GM13977 (cell line): ENCODE measurements around the gene TP53INP2.
"Not testable (repeated sequence)": the region's sequence is repeated elsewhere in the genome, so short reads cannot be mapped to it uniquely, and the experiment has no call there.

Source experiments
- DNase-seq: peaks from one replicate; pipeline ENCODE4 v3.0.0; 2012; ENCODE audit warnings: low spot score
- in situ Hi-C: fragments of 300-500 bp; cut with MboI; formaldehyde crosslinking; loops from one replicate; pipeline ENCODE4 v1.12.0; 2022; ENCODE audit warnings: low sequenced_read_pairs, low pct_unique_long_range_greater_than_20kb, mixed read lengths, inconsistent platforms; ENCODE audit not compliant: unreplicated experiment
- TF ChIP-seq, protein P1 (sequence below): IDR thresholded peaks from 2 replicates; pipeline ENCODE4 v1.5.1; 2012; ENCODE audit warnings: mild to moderate bottlenecking, control low read depth; ENCODE audit not compliant: insufficient read depth; ENCODE audit errors: extremely low read depth, missing control alignments

Gene TP53INP2

DNA sequence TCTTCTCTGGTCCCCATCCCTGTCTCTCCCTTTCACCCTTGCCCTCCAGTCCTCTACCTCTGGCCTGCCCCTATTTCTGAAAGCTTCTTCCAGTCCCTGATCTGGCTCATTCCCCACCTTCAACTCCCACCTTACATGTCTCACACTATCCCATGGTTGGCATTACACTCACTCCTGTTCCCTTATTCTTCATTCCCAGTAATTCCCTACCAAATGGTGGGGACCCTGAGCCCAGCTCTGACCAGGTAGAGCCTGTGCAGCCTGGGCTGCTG is 6.4 kb downstream of the TP53INP2 start:
- no peak for DNase-seq
- in situ Hi-C loops: loop anchor here (25.0 kb wide), 1 partner anchor 398 kb away; the partner anchor contains the start of gene AHCY
- TF ChIP-seq, protein P1, sequence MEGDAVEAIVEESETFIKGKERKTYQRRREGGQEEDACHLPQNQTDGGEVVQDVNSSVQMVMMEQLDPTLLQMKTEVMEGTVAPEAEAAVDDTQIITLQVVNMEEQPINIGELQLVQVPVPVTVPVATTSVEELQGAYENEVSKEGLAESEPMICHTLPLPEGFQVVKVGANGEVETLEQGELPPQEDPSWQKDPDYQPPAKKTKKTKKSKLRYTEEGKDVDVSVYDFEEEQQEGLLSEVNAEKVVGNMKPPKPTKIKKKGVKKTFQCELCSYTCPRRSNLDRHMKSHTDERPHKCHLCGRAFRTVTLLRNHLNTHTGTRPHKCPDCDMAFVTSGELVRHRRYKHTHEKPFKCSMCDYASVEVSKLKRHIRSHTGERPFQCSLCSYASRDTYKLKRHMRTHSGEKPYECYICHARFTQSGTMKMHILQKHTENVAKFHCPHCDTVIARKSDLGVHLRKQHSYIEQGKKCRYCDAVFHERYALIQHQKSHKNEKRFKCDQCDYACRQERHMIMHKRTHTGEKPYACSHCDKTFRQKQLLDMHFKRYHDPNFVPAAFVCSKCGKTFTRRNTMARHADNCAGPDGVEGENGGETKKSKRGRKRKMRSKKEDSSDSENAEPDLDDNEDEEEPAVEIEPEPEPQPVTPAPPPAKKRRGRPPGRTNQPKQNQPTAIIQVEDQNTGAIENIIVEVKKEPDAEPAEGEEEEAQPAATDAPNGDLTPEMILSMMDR: no peak

DNA sequence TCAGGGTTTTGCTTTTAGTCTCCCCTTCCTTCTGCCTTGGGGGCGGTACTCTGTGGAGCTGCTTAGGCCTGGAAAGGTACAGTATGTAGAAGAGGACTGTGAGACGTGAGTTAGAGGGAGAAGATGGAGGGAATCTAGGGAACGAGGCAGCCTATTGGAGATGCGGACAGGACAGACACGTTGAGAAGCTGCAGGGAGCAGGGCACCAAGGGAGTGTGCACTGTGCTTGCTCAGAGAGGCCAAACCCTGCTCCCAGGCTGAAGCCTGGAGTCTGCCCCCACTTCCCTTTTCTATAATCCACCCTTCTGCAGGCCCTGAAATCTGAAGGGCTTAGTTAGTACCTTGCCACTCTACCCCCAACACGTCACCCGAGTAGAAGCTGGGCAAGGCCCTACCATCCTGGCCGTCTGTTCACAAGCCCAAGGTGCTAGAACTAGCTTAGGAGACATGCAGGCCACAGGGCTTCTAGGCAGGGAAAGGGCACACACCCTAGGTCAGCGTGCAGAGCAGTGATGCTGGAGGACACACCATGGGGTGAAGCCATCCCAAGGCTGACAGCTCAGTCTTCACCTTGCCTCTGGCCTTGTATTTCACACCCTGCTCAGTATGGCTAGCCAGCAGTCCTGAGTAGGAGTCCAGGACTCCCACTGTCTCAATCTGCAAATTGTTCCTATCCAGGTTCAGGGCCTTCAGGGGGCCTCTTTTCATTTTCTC is 6.9 kb downstream of the TP53INP2 start:
- no peak for DNase-seq
- TF ChIP-seq, protein P1: no peak
- in situ Hi-C loops: loop anchor here (25.0 kb wide), 1 partner anchor 399 kb away; the partner anchor contains the start of gene AHCY

DNA sequence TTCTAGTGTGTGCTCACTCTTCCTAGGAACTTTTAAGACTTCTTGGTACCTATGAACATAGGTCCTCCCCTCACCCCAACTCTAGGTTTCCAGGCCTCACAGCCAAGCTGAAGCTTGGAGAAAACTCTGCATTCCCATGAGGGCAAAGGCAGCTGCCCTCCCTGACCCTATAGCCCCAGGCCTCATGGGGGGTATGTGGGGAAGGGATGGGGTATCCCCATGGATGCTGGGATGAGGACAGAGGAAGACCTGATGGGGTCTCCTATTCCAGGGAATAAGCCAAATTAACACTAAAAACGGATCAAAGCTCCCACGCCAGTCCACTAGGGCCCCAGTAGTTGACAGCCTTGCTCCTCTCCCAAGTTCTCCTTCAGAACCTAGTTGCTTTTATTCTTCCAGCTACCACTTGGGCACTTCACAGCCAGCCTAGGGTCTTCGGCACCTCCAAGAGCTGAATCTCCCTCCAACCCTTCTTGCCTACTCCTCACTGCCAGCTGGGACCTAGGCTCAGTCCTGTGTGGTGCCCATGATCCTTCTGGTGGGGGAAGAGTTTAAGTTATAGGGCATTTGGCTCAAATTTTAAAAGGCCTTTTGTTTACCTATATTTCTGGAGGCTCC is 7.8 kb downstream of the TP53INP2 start:
- DNase-seq: no peak
- in situ Hi-C loops: loop anchor here (25.0 kb wide), 1 partner anchor 400 kb away; the partner anchor contains the start of gene AHCY
- TF ChIP-seq, protein P1: no peak

DNA sequence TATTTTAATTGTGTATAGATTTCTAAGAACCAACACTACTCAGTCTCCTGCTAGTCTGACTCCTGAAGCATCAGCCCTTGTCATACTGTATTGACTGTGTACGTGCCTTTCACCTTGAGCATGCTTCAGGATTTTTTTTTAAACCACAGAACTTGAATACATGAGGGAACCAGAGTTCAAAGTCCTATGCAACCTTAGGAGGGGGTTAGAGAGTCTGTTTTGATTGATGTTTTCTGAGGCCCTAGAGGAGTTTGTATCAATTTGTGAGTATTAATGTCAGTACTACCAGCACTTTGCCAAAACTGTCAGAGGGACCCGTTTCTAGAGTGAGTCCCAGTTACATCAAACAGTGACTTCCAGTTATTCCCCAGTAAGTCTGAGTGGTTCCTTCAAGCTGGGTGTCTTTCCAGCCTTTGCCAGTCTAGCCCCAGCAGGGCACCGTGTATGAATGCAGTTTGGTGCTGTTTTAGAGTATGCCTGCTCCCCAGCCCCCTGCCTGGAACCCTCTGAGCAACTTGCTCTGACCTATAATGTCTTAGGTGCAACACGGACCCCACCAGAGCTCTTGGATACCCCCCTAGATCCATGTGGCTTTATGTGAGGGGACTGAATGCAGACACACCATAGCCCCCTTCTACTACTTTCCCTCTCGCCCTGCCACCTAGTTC is 8.5 kb downstream of the TP53INP2 start:
- in situ Hi-C loops: loop anchor here (25.0 kb wide), 1 partner anchor 400 kb away; the partner anchor contains the start of gene AHCY
- no peak for DNase-seq
- TF ChIP-seq, protein P1: no peak

DNA sequence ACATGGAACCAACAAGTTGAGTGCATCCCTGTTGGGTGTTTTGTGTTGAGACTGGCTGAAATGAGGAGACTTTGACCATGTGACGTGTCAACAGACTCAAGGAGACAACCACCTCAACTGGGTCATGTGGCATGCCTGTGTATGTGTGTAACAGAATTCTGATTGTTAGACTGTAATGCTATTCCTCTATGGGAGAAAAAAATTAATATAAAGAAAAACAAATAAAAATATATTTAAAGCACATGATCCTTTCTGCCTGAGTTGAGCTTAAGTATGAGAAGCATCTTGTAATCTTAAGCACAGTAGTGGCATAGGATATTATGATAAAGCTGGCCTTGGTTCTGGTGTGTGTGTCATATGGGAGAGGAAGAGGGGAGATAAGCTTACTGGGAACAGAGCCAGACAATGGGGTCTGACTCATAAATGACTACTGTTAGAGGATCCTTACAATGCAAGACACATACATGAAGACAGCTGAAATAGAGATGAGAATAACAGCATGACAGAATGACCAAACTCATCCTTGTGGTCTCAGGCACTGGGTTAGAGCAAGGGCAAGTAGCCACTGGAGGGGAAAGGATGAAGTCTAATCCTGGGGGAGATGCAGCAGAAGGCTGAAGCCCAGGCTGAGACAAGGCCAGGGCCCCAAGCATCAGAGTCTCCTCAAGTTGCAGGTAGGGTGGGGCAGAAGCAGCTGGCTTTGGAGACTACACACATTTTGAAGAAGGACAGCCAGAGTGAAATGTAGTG is 9.2 kb downstream of the TP53INP2 start:
- in situ Hi-C loops: loop anchor here (25.0 kb wide), 1 partner anchor 401 kb away; the partner anchor contains the start of gene AHCY
- TF ChIP-seq, protein P1: no peak
- no peak for DNase-seq

DNA sequence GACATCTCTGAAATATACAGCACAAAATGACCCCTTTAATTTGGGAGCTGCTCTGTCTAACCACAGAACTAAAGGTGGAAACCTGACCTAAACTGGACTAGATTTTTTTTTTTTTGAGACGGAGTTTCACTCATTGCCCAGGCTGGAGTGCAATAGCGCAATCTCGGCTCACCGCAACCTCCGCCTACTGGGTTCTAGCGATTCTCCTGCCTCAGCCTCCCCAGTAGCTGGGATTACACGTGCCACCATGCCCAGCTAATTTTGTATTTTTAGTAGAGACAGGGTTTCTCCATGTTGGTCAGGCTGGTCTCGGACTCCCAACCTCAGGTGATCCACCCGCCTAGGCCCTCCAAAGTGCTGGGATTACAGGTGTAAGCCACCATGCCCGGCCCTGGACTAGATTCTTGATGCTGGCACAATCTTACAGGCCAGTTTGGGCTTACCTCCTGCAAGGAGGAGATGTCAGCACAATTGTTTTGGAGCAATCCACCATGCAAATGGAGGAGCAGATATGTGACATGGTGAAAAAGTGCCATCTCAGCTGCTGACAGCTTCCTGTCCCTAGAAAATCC is 9.9 kb downstream of the TP53INP2 start:
- not testable (repeated sequence) for DNase-seq
- in situ Hi-C loops: loop anchor here (25.0 kb wide), 1 partner anchor 402 kb away; the partner anchor contains the start of gene AHCY
